Measurements from ENCODE around the gene SETMAR.

Gene SETMAR

DNA sequence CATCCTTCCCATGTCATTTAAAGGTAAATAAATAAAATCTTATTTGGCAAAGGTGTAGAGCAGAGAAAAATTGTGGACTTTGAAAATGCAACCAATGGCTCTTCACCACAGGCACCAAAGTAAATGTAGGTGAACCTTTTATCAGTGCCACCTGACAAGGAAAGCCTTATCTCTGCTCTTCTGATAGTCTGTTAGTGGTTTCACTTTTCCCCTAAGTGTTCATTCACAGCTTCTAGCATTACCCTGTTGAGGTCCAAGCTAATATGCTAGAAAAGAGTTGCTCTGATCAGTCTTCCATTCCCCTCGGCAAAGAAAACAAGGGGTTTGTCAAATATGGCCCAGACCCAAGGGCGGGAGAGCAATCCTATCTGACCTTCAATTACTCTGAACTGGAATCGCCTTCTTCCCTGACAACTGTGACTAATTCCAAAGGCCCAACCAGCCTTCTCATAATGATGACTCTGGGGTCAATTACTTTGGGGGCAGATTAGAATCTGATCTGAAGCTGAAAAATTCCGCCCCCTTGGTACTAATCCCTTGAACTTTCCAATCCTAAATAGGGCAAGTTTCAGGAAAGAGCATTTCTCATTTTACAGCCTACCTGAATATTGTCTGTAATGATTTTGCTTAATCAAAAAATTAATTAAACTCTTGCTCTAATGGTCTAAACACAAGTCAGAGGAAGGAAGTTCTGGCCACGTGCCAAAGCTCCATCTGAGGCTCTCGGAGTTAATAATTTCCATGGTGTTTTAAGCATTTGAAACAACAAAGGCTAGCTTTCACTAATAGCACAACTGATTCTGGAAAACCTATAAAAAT lies 52.4 kb downstream of the SETMAR start:
- DNase-seq, result no peak

DNA sequence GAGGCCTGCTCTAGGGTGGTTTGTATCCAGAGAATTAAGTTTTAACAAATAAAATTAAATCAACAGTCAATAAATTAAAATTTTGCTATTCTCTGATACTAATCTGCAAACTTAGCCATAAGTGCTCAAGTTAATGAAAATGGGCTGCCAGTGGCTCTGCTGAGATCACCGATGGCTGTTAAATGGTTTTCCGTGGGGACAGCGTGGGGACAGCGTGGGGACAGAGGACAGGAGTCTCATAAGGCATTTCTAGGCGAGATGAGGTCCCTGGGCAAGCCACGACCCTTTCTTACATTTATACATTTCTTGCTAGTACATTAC lies 53.0 kb downstream of the SETMAR start:
- no peak for DNase-seq

- DNase-seq, result no peak
Measured at GRCh38 chr3:4356546-4357410, 53.6 kb downstream of the SETMAR start.

DNA sequence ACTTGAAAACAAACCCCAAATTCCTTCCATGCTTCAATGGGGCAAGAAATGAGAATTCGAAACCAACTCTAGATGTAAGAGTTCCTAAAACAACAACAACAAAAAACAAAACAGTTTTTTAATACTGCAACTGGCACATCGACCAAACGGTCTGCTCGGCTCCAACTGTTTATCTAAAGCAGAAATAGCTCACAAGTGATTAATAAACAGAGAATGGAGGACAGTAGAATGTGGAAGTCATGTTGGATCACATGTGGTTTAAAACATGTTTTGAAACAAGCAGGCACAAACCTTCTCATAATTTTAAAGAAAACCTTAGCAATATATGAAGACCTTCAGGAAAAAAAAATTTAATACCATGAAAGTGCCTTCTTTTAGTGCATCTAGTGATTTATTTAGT lies 55.1 kb downstream of the SETMAR start:
- DNase-seq, result no peak

- no peak for DNase-seq
Measured at GRCh38 chr3:4359805-4360502, 56.8 kb downstream of the SETMAR start.

- no peak for DNase-seq
Measured at GRCh38 chr3:4360817-4361216, 57.6 kb downstream of the SETMAR start.

DNA sequence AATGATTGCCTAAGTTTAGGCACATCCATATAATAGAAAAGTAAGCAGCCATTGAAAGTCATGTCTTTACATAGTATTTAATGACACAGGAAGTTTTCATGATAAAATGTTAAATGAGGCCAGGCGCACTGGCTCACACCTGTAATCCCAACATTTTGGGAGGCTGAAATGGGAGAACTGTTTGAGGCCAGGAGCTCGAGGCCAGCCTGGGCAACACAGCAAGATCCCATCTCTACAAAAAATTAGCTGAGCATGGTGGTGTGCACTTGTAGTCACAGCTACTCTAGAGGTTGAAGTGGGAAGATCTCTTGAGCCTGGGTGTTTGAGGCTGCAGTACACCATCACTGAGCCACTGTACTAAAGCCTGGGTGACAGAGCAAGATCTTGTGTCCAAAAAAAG lies 59.4 kb downstream of the SETMAR start:
- DNase-seq, result no peak

All from SHP77 (cell line).